KMS-11 (cell line): ENCODE results near the gene AFAP1L2.

ENCODE experiments used
- H2AFZ ChIP-seq: fragments of 200-600 bp; sonication (generic); 2 replicates; pipeline ENCODE4 v1.6.1; 2016; ENCODE audit warnings: antibody characterized with exemption, mixed run types, low read depth
- H3K27ac ChIP-seq: fragments of 200-600 bp; sonication (generic); 2 replicates; pipeline ENCODE4 v1.6.1; 2016; ENCODE audit warnings: mild to moderate bottlenecking, mixed run types
- H3K27me3 ChIP-seq: fragments of 200-600 bp; sonication (generic); 2 replicates; pipeline ENCODE4 v1.6.1; 2017; ENCODE audit warnings: mild to moderate bottlenecking, low read depth, mixed run types, moderate library complexity; ENCODE audit not compliant: insufficient read depth
- H3K36me3 ChIP-seq: fragments of 200-600 bp; sonication (generic); 2 replicates; pipeline ENCODE4 v1.6.1; 2017; ENCODE audit warnings: mild to moderate bottlenecking, mixed run types; ENCODE audit not compliant: insufficient read depth
- H3K4me1 ChIP-seq: fragments of 200-600 bp; sonication (generic); 2 replicates; pipeline ENCODE4 v1.6.1; 2016; ENCODE audit warnings: mild to moderate bottlenecking, low read depth, mixed run types; ENCODE audit not compliant: poor library complexity, severe bottlenecking
- H3K4me2 ChIP-seq: fragments of 200-600 bp; sonication (generic); 2 replicates; pipeline ENCODE4 v1.7.0; 2016; ENCODE audit warnings: mild to moderate bottlenecking, mixed run types
- H3K4me3 ChIP-seq: fragments of 200-600 bp; sonication (generic); IDR thresholded peaks from 2 replicates; pipeline ENCODE4 v1.6.1; 2017; ENCODE audit warnings: low read depth, low read length, mixed read lengths; ENCODE audit not compliant: insufficient read depth
- H3K79me2 ChIP-seq: fragments of 200-600 bp; sonication (generic); 2 replicates; pipeline ENCODE4 v1.6.1; 2016; ENCODE audit warnings: low read depth, mixed run types; ENCODE audit not compliant: insufficient read depth
- H3K9ac ChIP-seq: fragments of 200-600 bp; sonication (generic); 2 replicates; pipeline ENCODE4 v1.6.1; 2016; ENCODE audit warnings: mild to moderate bottlenecking, mixed run types
- H4K20me1 ChIP-seq: fragments of 200-600 bp; sonication (generic); 2 replicates; pipeline ENCODE4 v1.6.1; 2016; ENCODE audit warnings: mild to moderate bottlenecking, mixed run types; ENCODE audit not compliant: insufficient read depth
- CTCF ChIP-seq: fragments of 200-600 bp; sonication (generic); conservative IDR thresholded peaks from 2 replicates; pipeline ENCODE4 v1.6.1; 2017; ENCODE audit warnings: low read depth, mild to moderate bottlenecking, antibody characterized with exemption, low read length, moderate library complexity, mixed read lengths

AFAP1L2 gene

GRCh38 chr10:114375047-114375446 lies 29.3 kb downstream of the AFAP1L2 start:
- Histone ChIP-seq H3K9ac (no peak overlapping the region), H3K27ac (no peak overlapping the region), H3K36me3 (no peaks in the 10 kb centered on the region), H3K4me1 (no peaks in the 10 kb centered on the region), H3K4me3 (no peak overlapping the region), H3K4me2 (no peak overlapping the region), H2AFZ (no peak overlapping the region), H4K20me1 (no peaks in the 10 kb centered on the region), H3K27me3 (no peaks in the 10 kb centered on the region), H3K79me2 (no peaks in the 10 kb centered on the region)
- no peak for TF ChIP-seq CTCF

DNA sequence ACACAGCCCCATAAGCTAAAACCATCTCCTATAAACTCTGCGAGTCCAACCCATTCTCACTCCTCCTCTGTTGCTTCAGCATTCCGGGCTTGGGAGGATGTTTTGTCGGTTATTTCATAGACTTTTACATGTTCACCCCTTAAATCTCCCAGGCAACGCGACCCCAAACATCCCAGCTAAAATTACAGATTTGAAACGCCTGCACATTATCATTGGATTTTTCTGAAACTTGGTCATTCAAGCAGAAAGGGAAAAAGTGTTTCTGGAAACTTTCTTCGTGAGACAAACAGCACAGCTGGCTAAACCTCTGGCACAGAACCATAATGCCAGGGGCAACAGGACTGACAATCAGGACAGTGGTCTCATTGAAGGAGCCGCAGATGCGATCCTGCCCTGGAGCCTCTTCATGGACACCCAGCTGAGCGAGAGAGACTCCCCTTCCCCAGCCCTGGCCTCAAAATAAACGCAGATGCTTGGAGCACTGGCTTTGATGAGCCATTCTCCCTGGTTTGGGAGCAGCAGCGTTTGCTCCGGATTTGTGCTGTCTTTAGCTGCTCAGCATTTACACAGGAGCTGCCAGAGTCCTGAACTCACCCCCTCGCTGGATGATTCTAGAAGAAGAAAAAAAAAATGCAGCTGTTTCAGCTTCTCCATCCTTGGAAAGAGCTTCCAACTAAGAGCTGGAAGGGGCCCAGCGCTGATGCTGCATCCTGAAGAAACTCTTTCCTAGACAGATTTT lies 30.1 kb downstream of the AFAP1L2 start:
- no peaks in the 10 kb centered on the region for H3K36me3 ChIP-seq
- H4K20me1 ChIP-seq, result no peaks in the 10 kb centered on the region
- no peak overlapping the region for H3K27ac ChIP-seq
- no peak overlapping the region for H3K4me2 ChIP-seq
- H2AFZ ChIP-seq, result no peak overlapping the region
- H3K79me2 ChIP-seq, result no peaks in the 10 kb centered on the region
- no peaks in the 10 kb centered on the region for H3K27me3 ChIP-seq
- TF ChIP-seq CTCF, result no peak
- H3K9ac ChIP-seq, result no peak overlapping the region
- no peak overlapping the region for H3K4me3 ChIP-seq
- H3K4me1 ChIP-seq, result no peaks in the 10 kb centered on the region

GRCh38 chr10:114373631-114374030 lies 30.7 kb downstream of the AFAP1L2 start:
- no peaks in the 10 kb centered on the region for H3K4me1 ChIP-seq
- H3K9ac ChIP-seq, result no peak overlapping the region
- H3K4me3 ChIP-seq, result no peak overlapping the region
- H3K79me2 ChIP-seq, result no peaks in the 10 kb centered on the region
- no peak for TF ChIP-seq CTCF
- H4K20me1 ChIP-seq, result no peaks in the 10 kb centered on the region
- no peak overlapping the region for H3K4me2 ChIP-seq
- no peak overlapping the region for H2AFZ ChIP-seq
- H3K27ac ChIP-seq, result no peak overlapping the region
- H3K36me3 ChIP-seq, result no peaks in the 10 kb centered on the region
- H3K27me3 ChIP-seq, result no peaks in the 10 kb centered on the region

- Histone ChIP-seq H3K36me3 (no peaks in the 10 kb centered on the region), H3K27ac (no peak overlapping the region), H3K4me2 (no peak overlapping the region), H3K79me2 (no peaks in the 10 kb centered on the region), H4K20me1 (no peaks in the 10 kb centered on the region), H3K4me3 (no peak overlapping the region), H3K4me1 (no peaks in the 10 kb centered on the region), H3K27me3 (no peaks in the 10 kb centered on the region), H3K9ac (no peak overlapping the region), H2AFZ (no peak overlapping the region)
- no peak for TF ChIP-seq CTCF
These were observed 31.3 kb downstream of the AFAP1L2 start for GRCh38 chr10:114372995-114373394.
